HepG2 (cell line): ENCODE results near the gene ZNF554. TPM values are rescaled to one million over a fixed set of nuclear protein-coding genes. Genes with fewer than 3 reads are reported as not detected.
A peak's percentile ranks its signal among the peaks of the same experiment; 100 is the strongest.

Source experiments
- AHR ChIP-seq: IDR thresholded peaks from 2 replicates; pipeline ENCODE4 v1.6.1; 2018; ENCODE audit warnings: missing genetic modification reagents, missing compliant biosample characterization
- HOXA5 ChIP-seq: sonication (generic); formaldehyde crosslinking; IDR thresholded peaks from 2 replicates; pipeline ENCODE4 v1.4.0; 2020; ENCODE audit warnings: missing genetic modification reagents
- IKZF1 ChIP-seq: fragments of 450-650 bp; IDR thresholded peaks from 2 replicates; pipeline ENCODE4 v1.7.1; 2016
- TOE1 ChIP-seq: sonication (generic); formaldehyde crosslinking; IDR thresholded peaks from 2 replicates; pipeline ENCODE4 v1.4.0; 2020; ENCODE audit warnings: mild to moderate bottlenecking, missing genetic modification reagents
- ZBTB20 ChIP-seq: sonication (generic); formaldehyde crosslinking; IDR thresholded peaks from 2 replicates; pipeline ENCODE4 v1.8.1; 2023; ENCODE audit warnings: missing genetic modification reagents, low read depth, mild to moderate bottlenecking, borderline replicate concordance
- ZBTB4 ChIP-seq: sonication (generic); formaldehyde crosslinking; IDR thresholded peaks from 2 replicates; pipeline ENCODE4 v1.4.0; 2020; ENCODE audit warnings: missing genetic modification reagents, mild to moderate bottlenecking, borderline replicate concordance
- ZBTB49 ChIP-seq: sonication (generic); formaldehyde crosslinking; IDR thresholded peaks from 2 replicates; pipeline ENCODE4 v1.4.0; 2020; ENCODE audit warnings: missing genetic modification reagents, borderline replicate concordance
- ZFAT ChIP-seq: sonication (generic); formaldehyde crosslinking; conservative IDR thresholded peaks from 2 replicates; pipeline ENCODE4 v1.8.1; 2023; ENCODE audit warnings: missing genetic modification reagents, inconsistent platforms
- ZNF383 ChIP-seq: sonication (generic); formaldehyde crosslinking; IDR thresholded peaks from 2 replicates; pipeline ENCODE4 v1.4.0; 2020; ENCODE audit warnings: missing genetic modification reagents, mild to moderate bottlenecking, borderline replicate concordance
- ZNF574 ChIP-seq: sonication (generic); formaldehyde crosslinking; IDR thresholded peaks from 2 replicates; pipeline ENCODE4 v1.4.0; 2020; ENCODE audit warnings: missing genetic modification reagents
- ZNF75D ChIP-seq: sonication (generic); formaldehyde crosslinking; IDR thresholded peaks from 2 replicates; pipeline ENCODE4 v1.8.1; 2023; ENCODE audit warnings: missing genetic modification reagents, mild to moderate bottlenecking, borderline replicate concordance
- polyA plus RNA-seq, 8 experiments: library from polyadenylated mRNA; depleted of rRNA in 3 of 8; stranded (reverse) in 7 of 8; unstranded in 1 of 8; fragments of >200 nt; fragmentation: Illumina TruSeq in 4 of 8; extraction: Trizol in 4 of 8; gene quantifications; 2 replicates each; pipeline versions ENCODE4 v1.2.1 to v1.2.3, GENCODE V29; 2011 to 2016; ENCODE audit warnings: low read depth in 4 of 8, missing spikeins in 1 of 8, mixed read lengths in 1 of 8; ENCODE audit not compliant: insufficient read depth in 1 of 8
- total RNA-seq, 5 experiments: library from RNA; depleted of rRNA; stranded (reverse); fragments of >200 nt; fragmentation: Illumina TruSeq; extraction: Trizol; gene quantifications; 2 replicates each; pipeline ENCODE4 v1.2.3, GENCODE V29; 2016; ENCODE audit warnings: low read depth in 1 of 5
- TF ChIP-seq, protein P1 (sequence below): sonication (generic); formaldehyde crosslinking; IDR thresholded peaks from 2 replicates; pipeline ENCODE4 v1.4.0; 2020; ENCODE audit warnings: missing genetic modification reagents
- TF ChIP-seq, protein P2 (sequence below): sonication (generic); formaldehyde crosslinking; IDR thresholded peaks from 2 replicates; pipeline ENCODE4 v1.4.0; 2020; ENCODE audit warnings: missing genetic modification reagents

The ZNF554 gene
- total and polyA plus RNA-seq, 2 of the 13 experiments (the other 11 are each of a cell fraction or from before 2014, with no cell fraction given), result 2.2 to 2.7 TPM

- TF ChIP-seq, protein P1, sequence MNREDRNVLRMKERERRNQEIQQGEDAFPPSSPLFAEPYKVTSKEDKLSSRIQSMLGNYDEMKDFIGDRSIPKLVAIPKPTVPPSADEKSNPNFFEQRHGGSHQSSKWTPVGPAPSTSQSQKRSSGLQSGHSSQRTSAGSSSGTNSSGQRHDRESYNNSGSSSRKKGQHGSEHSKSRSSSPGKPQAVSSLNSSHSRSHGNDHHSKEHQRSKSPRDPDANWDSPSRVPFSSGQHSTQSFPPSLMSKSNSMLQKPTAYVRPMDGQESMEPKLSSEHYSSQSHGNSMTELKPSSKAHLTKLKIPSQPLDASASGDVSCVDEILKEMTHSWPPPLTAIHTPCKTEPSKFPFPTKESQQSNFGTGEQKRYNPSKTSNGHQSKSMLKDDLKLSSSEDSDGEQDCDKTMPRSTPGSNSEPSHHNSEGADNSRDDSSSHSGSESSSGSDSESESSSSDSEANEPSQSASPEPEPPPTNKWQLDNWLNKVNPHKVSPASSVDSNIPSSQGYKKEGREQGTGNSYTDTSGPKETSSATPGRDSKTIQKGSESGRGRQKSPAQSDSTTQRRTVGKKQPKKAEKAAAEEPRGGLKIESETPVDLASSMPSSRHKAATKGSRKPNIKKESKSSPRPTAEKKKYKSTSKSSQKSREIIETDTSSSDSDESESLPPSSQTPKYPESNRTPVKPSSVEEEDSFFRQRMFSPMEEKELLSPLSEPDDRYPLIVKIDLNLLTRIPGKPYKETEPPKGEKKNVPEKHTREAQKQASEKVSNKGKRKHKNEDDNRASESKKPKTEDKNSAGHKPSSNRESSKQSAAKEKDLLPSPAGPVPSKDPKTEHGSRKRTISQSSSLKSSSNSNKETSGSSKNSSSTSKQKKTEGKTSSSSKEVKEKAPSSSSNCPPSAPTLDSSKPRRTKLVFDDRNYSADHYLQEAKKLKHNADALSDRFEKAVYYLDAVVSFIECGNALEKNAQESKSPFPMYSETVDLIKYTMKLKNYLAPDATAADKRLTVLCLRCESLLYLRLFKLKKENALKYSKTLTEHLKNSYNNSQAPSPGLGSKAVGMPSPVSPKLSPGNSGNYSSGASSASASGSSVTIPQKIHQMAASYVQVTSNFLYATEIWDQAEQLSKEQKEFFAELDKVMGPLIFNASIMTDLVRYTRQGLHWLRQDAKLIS (CRISPR knock-in tag), result no peak
- TF ChIP-seq, protein P2, sequence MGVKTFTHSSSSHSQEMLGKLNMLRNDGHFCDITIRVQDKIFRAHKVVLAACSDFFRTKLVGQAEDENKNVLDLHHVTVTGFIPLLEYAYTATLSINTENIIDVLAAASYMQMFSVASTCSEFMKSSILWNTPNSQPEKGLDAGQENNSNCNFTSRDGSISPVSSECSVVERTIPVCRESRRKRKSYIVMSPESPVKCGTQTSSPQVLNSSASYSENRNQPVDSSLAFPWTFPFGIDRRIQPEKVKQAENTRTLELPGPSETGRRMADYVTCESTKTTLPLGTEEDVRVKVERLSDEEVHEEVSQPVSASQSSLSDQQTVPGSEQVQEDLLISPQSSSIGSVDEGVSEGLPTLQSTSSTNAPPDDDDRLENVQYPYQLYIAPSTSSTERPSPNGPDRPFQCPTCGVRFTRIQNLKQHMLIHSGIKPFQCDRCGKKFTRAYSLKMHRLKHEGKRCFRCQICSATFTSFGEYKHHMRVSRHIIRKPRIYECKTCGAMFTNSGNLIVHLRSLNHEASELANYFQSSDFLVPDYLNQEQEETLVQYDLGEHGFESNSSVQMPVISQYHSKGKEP (CRISPR knock-in tag), result no peak
- TF ChIP-seq HOXA5 (CRISPR knock-in tag) (peak; percentile 94), ZNF383 (CRISPR knock-in tag) (peak; percentile 91; the same call in 1 of the 2 replicates), ZNF75D (CRISPR knock-in tag) (no peak), ZBTB49 (CRISPR knock-in tag) (no peak), IKZF1 (no peak), ZBTB20 (CRISPR knock-in tag) (no peak), ZBTB4 (CRISPR knock-in tag) (peak; percentile 80), TOE1 (CRISPR knock-in tag) (0 out of 2 replicates have a peak, but pooled peaks have one; percentile 22), AHR (CRISPR knock-in tag) (peak; percentile 62; the same call in 1 of the 2 replicates), ZNF574 (CRISPR knock-in tag) (peak; percentile 50), ZFAT (no peak)
Observed at GRCh38 chr19:2840794-2841791, 21.4 kb downstream of the ZNF554 start, which contains the start of gene ZNF555 (continued).
